IMR-90 (cell line): ENCODE data around the gene NAV1.
"Not testable (repeated sequence)": the region's sequence is repeated elsewhere in the genome, so short reads cannot be mapped to it uniquely, and the experiment has no call there.

Experiments
- BHLHE40 ChIP-seq: fragments of 150-350 bp; IDR thresholded peaks from 2 replicates; pipeline ENCODE4 v1.6.1; 2016; ENCODE audit warnings: mild to moderate bottlenecking, low read depth, low read length
- CEBPB ChIP-seq: IDR thresholded peaks from 2 replicates; pipeline ENCODE4 v1.6.1; 2012; ENCODE audit warnings: low read depth, low read length, improper control_type of control experiment
- MAFK ChIP-seq: IDR thresholded peaks from 2 replicates; pipeline ENCODE4 v1.6.1; 2012; ENCODE audit warnings: low read depth, low read length, improper control_type of control experiment
- MXI1 ChIP-seq: IDR thresholded peaks from 2 replicates; pipeline ENCODE4 v1.6.1; 2012; ENCODE audit warnings: low read depth, mild to moderate bottlenecking, low read length, moderate library complexity, borderline replicate concordance
- POLR2A ChIP-seq: IDR thresholded peaks from 2 replicates; pipeline ENCODE4 v1.6.1; 2012; ENCODE audit warnings: mild to moderate bottlenecking, low read depth, low read length
- RAD21 ChIP-seq: IDR thresholded peaks from 2 replicates; pipeline ENCODE4 v1.6.1; 2012; ENCODE audit warnings: low read length, improper control_type of control experiment
- RCOR1 ChIP-seq: IDR thresholded peaks from 2 replicates; pipeline ENCODE4 v1.6.1; 2012; ENCODE audit warnings: mild to moderate bottlenecking, low read length, improper control_type of control experiment; ENCODE audit not compliant: insufficient replicate concordance
- SMC3 ChIP-seq: fragments of 150-350 bp; IDR thresholded peaks from 2 replicates; pipeline ENCODE4 v1.6.1; 2016; ENCODE audit warnings: low read depth, mild to moderate bottlenecking, antibody characterized with exemption, low read length, moderate library complexity
- TF ChIP-seq, protein P1 (sequence below): conservative IDR thresholded peaks from 2 replicates; pipeline ENCODE4 v1.5.1; 2012; ENCODE audit warnings: mild to moderate bottlenecking, low read depth, low read length, improper control_type of control experiment
- TF ChIP-seq, protein P2 (sequence below): fragments of 150-350 bp; IDR thresholded peaks from 2 replicates; pipeline ENCODE4 v1.6.1; 2017; ENCODE audit warnings: mild to moderate bottlenecking, antibody characterized with exemption, low read length, low read depth

DNA sequence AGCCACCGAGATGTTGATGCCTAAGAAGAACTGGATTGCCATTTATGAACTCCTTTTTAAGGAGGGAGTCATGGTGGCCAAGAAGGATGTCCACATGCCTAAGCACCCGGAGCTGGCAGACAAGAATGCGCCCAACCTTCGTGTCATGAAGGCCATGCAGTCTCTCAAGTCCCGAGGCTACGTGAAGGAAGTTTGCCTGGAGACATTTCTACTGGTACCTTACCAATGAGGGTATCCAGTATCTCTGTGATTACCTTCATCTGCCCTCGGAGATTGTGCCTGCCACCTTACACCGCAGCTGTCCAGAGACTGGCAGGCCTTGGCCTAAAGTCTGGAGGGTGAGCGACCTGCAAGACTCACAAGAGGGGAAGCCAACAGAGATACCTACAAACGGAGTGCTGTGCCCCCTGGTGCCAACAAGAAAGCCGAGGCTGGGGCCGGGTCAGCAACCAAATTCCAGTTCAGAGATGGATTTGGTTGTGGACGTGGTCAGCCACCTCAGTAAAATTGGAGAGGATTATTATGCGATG, 18.8 kb upstream of the NAV1 start:
- not testable (repeated sequence) for TF ChIP-seq CEBPB, SMC3, POLR2A, RCOR1, MXI1, BHLHE40, RAD21, MAFK
- TF ChIP-seq, protein P1, sequence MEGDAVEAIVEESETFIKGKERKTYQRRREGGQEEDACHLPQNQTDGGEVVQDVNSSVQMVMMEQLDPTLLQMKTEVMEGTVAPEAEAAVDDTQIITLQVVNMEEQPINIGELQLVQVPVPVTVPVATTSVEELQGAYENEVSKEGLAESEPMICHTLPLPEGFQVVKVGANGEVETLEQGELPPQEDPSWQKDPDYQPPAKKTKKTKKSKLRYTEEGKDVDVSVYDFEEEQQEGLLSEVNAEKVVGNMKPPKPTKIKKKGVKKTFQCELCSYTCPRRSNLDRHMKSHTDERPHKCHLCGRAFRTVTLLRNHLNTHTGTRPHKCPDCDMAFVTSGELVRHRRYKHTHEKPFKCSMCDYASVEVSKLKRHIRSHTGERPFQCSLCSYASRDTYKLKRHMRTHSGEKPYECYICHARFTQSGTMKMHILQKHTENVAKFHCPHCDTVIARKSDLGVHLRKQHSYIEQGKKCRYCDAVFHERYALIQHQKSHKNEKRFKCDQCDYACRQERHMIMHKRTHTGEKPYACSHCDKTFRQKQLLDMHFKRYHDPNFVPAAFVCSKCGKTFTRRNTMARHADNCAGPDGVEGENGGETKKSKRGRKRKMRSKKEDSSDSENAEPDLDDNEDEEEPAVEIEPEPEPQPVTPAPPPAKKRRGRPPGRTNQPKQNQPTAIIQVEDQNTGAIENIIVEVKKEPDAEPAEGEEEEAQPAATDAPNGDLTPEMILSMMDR = not testable (repeated sequence)
- TF ChIP-seq, protein P2, sequence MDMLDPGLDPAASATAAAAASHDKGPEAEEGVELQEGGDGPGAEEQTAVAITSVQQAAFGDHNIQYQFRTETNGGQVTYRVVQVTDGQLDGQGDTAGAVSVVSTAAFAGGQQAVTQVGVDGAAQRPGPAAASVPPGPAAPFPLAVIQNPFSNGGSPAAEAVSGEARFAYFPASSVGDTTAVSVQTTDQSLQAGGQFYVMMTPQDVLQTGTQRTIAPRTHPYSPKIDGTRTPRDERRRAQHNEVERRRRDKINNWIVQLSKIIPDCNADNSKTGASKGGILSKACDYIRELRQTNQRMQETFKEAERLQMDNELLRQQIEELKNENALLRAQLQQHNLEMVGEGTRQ = not testable (repeated sequence)
